HCT116 (cell line): ENCODE data around the gene TCTA. TPM values are rescaled to one million over a fixed set of nuclear protein-coding genes. Genes with fewer than 3 reads are reported as not detected.

Experiments
- ATAC-seq: fragments of 200-7000 bp; cut with Tn5 transposase; 2 replicates; pipeline ENCODE4 v1.9.1; 2020; ENCODE audit warnings: mild to moderate bottlenecking, moderate library complexity
- BruUV-seq: library from RNA; stranded (reverse); fragments of 400-500 nt; replicated peaks from 2 replicates; lab custom pipeline; 2021; lab: Mats Ljungman, UMichigan
- CTCF ChIA-PET: fragments of 300-600 bp; sonication (Branson Sonifier 250); formaldehyde crosslinking; loops from one replicate; lab custom pipeline; 2021; ENCODE audit warnings: antibody characterized with exemption; lab: Charles Lee
- POLR2A ChIA-PET: fragments of 300-600, 350-600 bp; sonication (Branson Sonifier 250); formaldehyde crosslinking; loops from one replicate; lab custom pipeline; 2021; ENCODE audit warnings: antibody characterized with exemption; lab: Charles Lee
- RAD21 ChIA-PET, 2 experiments: fragments of 300-600 bp; sonication (Branson Sonifier 250); formaldehyde crosslinking; loops; one replicate each; lab custom pipeline; 2023; ENCODE audit warnings: low total read pairs in 2 of 2; ENCODE audit not compliant: uncharacterized antibody in 2 of 2, unreplicated experiment in 2 of 2, low non-redundant PET in 1 of 2; lab: Charles Lee
- DNase-seq: peaks from one replicate; pipeline ENCODE4 v3.0.0-alpha.2; 2010; ENCODE audit warnings: low read depth, low spot score
- H2AFZ ChIP-seq: fragments of 200-600 bp; shearing (Covaris generic), sonication (generic); 2 replicates; pipeline ENCODE4 v1.6.1; 2017; ENCODE audit warnings: low read depth, mixed run types, mixed read lengths, antibody characterized with exemption, low read length; ENCODE audit not compliant: poor library complexity, severe bottlenecking
- H3K27ac ChIP-seq: 2 replicates; pipeline ENCODE4 v1.5.1; 2012; ENCODE audit warnings: low read depth, low read length
- H3K27me3 ChIP-seq: fragments of 200-600 bp; sonication (generic); 2 replicates; pipeline ENCODE4 v1.6.1; 2016; ENCODE audit warnings: mixed run types, low read length, mixed read lengths; ENCODE audit not compliant: insufficient read depth
- H3K36me3 ChIP-seq, 2 experiments: fragments of 200-500 bp in 1 of 2; fragments of 200-600 bp in 1 of 2; sonication (Bioruptor generic) in 1 of 2; sonication (generic) in 1 of 2; 2 replicates each; pipeline versions ENCODE4 v1.5.1 to v1.6.1; 2014 to 2016; ENCODE audit warnings: low read length in 2 of 2, inconsistent platforms in 1 of 2, mixed read lengths in 1 of 2, mixed run types in 1 of 2; ENCODE audit not compliant: insufficient read depth in 2 of 2, control insufficient read depth in 1 of 2
- H3K4me1 ChIP-seq, 2 experiments: fragments of 200-600 bp in 1 of 2; sonication (generic) in 1 of 2; 2 replicates each; pipeline versions ENCODE4 v1.5.1 to v1.6.1; 2012 to 2017; ENCODE audit warnings: low read length in 2 of 2, inconsistent platforms in 1 of 2, mild to moderate bottlenecking in 1 of 2, mixed read lengths in 1 of 2, mixed run types in 1 of 2, moderate library complexity in 1 of 2; ENCODE audit not compliant: insufficient read depth in 2 of 2, control insufficient read depth in 1 of 2
- H3K4me2 ChIP-seq: fragments of 200-600 bp; sonication (generic); 2 replicates; pipeline ENCODE4 v1.6.1; 2017; ENCODE audit warnings: mixed run types, low read length, mixed read lengths
- H3K4me3 ChIP-seq, 2 experiments: fragments of 200-600 bp in 1 of 2; sonication (generic) in 1 of 2; replicated peaks in 1 of 2; 2 replicates each; pipeline ENCODE4 v1.5.1; 2011 to 2016; ENCODE audit warnings: low read length in 2 of 2, control low read depth in 1 of 2, low read depth in 1 of 2, mild to moderate bottlenecking in 1 of 2, mixed read lengths in 1 of 2, mixed run types in 1 of 2
- H3K79me2 ChIP-seq: fragments of 200-600 bp; sonication (generic); 2 replicates; pipeline ENCODE4 v1.6.1; 2017; ENCODE audit warnings: mild to moderate bottlenecking, mixed run types, low read length, moderate library complexity, mixed read lengths; ENCODE audit not compliant: insufficient read depth
- H3K9ac ChIP-seq: fragments of 200-600 bp; sonication (generic); 2 replicates; pipeline ENCODE4 v1.6.1; 2016; ENCODE audit warnings: low read length, mixed read lengths
- H3K9me2 ChIP-seq: fragments of 200-600 bp; sonication (generic), shearing (Covaris generic); 2 replicates; pipeline ENCODE4 v1.6.1; 2017; ENCODE audit warnings: mixed run types, mild to moderate bottlenecking, moderate library complexity; ENCODE audit not compliant: insufficient read depth
- H3K9me3 ChIP-seq, 2 experiments: fragments of 200-500 bp in 1 of 2; fragments of 200-600 bp in 1 of 2; sonication (Bioruptor generic) in 1 of 2; sonication (generic) in 1 of 2; 2 replicates each; pipeline ENCODE4 v1.6.1; 2014 to 2017; ENCODE audit warnings: low read length in 2 of 2, mixed read lengths in 2 of 2, inconsistent platforms in 1 of 2, low read depth in 1 of 2, mild to moderate bottlenecking in 1 of 2, mixed run types in 1 of 2, moderate library complexity in 1 of 2; ENCODE audit not compliant: control insufficient read depth in 1 of 2, insufficient read depth in 1 of 2
- H4K20me1 ChIP-seq: fragments of 200-600 bp; sonication (generic), shearing (Covaris generic); 2 replicates; pipeline ENCODE4 v1.6.1; 2017; ENCODE audit warnings: mixed run types, mild to moderate bottlenecking, moderate library complexity; ENCODE audit not compliant: insufficient read depth
- CEBPB ChIP-seq: IDR thresholded peaks from 2 replicates; pipeline ENCODE4 v1.6.1; 2012; ENCODE audit warnings: low read depth
- EGR1 ChIP-seq: IDR thresholded peaks from 2 replicates; pipeline ENCODE4 v1.6.1; 2012; ENCODE audit warnings: low read depth
- ELF1 ChIP-seq: IDR thresholded peaks from 2 replicates; pipeline ENCODE4 v1.6.1; 2012; ENCODE audit warnings: low read depth, borderline replicate concordance
- EZH2 ChIP-seq: fragments of 200-600 bp; sonication (generic); IDR thresholded peaks from 2 replicates; pipeline ENCODE4 v1.6.1; 2017; ENCODE audit warnings: antibody characterized with exemption, mixed run types
- EZH2phosphoT487 ChIP-seq: fragments of 200-600 bp; IDR thresholded peaks from 2 replicates; pipeline ENCODE4 v1.6.1; 2018; ENCODE audit warnings: antibody characterized with exemption, borderline replicate concordance
- FOSL1 ChIP-seq: IDR thresholded peaks from 2 replicates; pipeline ENCODE4 v1.6.1; 2012; ENCODE audit warnings: low read depth
- JUND ChIP-seq: IDR thresholded peaks from 2 replicates; pipeline ENCODE4 v1.6.1; 2012
- POLR2AphosphoS5 ChIP-seq: IDR thresholded peaks from 2 replicates; pipeline ENCODE4 v1.6.1; 2011; ENCODE audit warnings: mild to moderate bottlenecking, low read depth, low read length, moderate library complexity
- RAD21 ChIP-seq: IDR thresholded peaks from 2 replicates; pipeline ENCODE4 v1.6.1; 2012; ENCODE audit warnings: low read depth, mild to moderate bottlenecking
- SIN3A ChIP-seq: IDR thresholded peaks from 2 replicates; pipeline ENCODE4 v1.6.1; 2012; ENCODE audit warnings: low read depth
- SRF ChIP-seq: IDR thresholded peaks from 2 replicates; pipeline ENCODE4 v1.6.1; 2012; ENCODE audit warnings: low read depth
- TCF7L2 ChIP-seq: IDR thresholded peaks from 2 replicates; pipeline ENCODE4 v1.7.0; 2011; ENCODE audit warnings: borderline replicate concordance, inconsistent platforms; ENCODE audit not compliant: insufficient read depth, insufficient read length; ENCODE audit errors: extremely low read depth
- YY1 ChIP-seq: IDR thresholded peaks from 2 replicates; pipeline ENCODE4 v1.6.1; 2011; ENCODE audit warnings: low read length, low read depth, moderate library complexity, mild to moderate bottlenecking; ENCODE audit not compliant: insufficient replicate concordance; ENCODE audit errors: extremely low read depth
- ZFX ChIP-seq: fragments of 450-650 bp; IDR thresholded peaks from 2 replicates; pipeline ENCODE4 v1.6.1; 2017
- ZNF274 ChIP-seq: fragments of 200-500 bp; sonication (Bioruptor generic); IDR thresholded peaks from 2 replicates; pipeline ENCODE4 v1.6.1; 2014; ENCODE audit warnings: mild to moderate bottlenecking, low read depth, low read length, inconsistent platforms
- intact Hi-C: fragments of 100-400 bp; cut with micrococcal nuclease; formaldehyde crosslinking; loops from 2 replicates; pipeline ENCODE4 v1.10.0; 2022
- total RNA-seq: library from RNA; stranded (reverse); gene quantifications from one replicate; pipeline ENCODE4 v1.2.1, GENCODE V29; 2021; ENCODE audit not compliant: unreplicated experiment
- TF ChIP-seq, protein P1 (sequence below), 3 experiments: fragments of 200-600 bp in 1 of 3; sonication (generic) in 1 of 3; IDR thresholded peaks in 2 of 3; conservative IDR thresholded peaks in 1 of 3; 2 replicates each; pipeline ENCODE4 v1.5.1; 2012 to 2017; ENCODE audit warnings: low read depth in 2 of 3, low read length in 2 of 3, antibody characterized with exemption in 1 of 3, borderline replicate concordance in 1 of 3, control low read depth in 1 of 3, mild to moderate bottlenecking in 1 of 3, mixed read lengths in 1 of 3, mixed run types in 1 of 3, moderate library complexity in 1 of 3; ENCODE audit not compliant: insufficient read depth in 1 of 3
- TF ChIP-seq, protein P2 (sequence below): IDR thresholded peaks from 2 replicates; pipeline ENCODE4 v1.6.1; 2012
- TF ChIP-seq, protein P3 (sequence below): IDR thresholded peaks from 2 replicates; pipeline ENCODE4 v1.6.1; 2011; ENCODE audit warnings: mild to moderate bottlenecking, low read length, moderate library complexity; ENCODE audit not compliant: insufficient replicate concordance; ENCODE audit errors: extremely low read depth
- TF ChIP-seq, protein P4 (sequence below): IDR thresholded peaks from 2 replicates; pipeline ENCODE4 v1.6.1; 2012; ENCODE audit warnings: low read depth

Gene TCTA
- total RNA-seq, 1 experiment from 2014 or later, result 11.9 TPM

DNA sequence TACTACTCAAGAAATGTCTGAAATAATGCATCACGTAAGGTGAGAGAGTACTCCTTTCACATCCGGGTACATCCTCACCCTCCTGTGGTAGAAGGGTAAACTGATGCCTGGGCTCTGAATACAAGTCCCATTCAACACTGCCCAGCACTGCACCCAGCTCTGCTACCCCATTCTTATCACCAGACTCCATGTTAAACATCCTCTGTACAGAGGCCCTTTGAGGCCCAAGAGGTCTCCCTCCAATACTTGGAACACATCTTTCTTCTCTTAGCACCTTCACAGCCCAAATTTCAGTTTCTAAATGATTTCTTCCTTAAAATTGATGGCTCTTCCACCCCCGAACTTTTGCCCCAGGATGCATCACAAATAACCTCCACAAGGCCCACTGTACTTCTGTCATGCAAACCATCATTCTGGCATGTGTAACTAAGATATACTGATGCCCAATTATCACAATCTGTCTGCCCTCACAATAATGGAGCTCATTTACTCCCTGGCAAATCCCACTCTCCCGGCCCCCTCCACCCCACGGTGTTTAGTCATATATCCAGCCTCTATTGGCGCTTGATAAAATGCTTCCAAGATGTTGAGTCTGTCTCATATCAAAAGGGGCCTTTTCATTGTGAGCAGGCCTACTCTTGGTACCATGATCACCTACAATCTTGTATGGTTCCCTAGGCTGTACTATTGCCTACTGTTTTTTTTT lies 41.5 kb upstream of the TCTA start:
- DNase-seq (no peak), ATAC-seq (no peak)
- no peak overlapping the region for H2AFZ ChIP-seq
- H4K20me1 ChIP-seq, result peaks cover 4% of the 10 kb centered on the region; the same call in 1 of the 2 replicates
- H3K36me3 ChIP-seq, result peaks cover 31 to 62% of the 10 kb centered on the region in 2 experiments; a peak in 3 of 4 replicates
- no peaks in the 10 kb centered on the region for H3K9me2 ChIP-seq
- no peak overlapping the region for H3K9ac ChIP-seq
- BruUV-seq, result no TSS peak
- TF ChIP-seq, protein P1, sequence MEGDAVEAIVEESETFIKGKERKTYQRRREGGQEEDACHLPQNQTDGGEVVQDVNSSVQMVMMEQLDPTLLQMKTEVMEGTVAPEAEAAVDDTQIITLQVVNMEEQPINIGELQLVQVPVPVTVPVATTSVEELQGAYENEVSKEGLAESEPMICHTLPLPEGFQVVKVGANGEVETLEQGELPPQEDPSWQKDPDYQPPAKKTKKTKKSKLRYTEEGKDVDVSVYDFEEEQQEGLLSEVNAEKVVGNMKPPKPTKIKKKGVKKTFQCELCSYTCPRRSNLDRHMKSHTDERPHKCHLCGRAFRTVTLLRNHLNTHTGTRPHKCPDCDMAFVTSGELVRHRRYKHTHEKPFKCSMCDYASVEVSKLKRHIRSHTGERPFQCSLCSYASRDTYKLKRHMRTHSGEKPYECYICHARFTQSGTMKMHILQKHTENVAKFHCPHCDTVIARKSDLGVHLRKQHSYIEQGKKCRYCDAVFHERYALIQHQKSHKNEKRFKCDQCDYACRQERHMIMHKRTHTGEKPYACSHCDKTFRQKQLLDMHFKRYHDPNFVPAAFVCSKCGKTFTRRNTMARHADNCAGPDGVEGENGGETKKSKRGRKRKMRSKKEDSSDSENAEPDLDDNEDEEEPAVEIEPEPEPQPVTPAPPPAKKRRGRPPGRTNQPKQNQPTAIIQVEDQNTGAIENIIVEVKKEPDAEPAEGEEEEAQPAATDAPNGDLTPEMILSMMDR (IDR thresholded peaks at IDR 0.05 in 2 of 3, conservative IDR thresholded peaks at IDR 0.05 in 1 of 3; ENCODE audit: borderline replicate concordance in 1 of 3, insufficient read depth in 1 of 3, low read depth in 2 of 3, low read length in 2 of 3), result no peak
- TF ChIP-seq EGR1 (no peak), TCF7L2 (no peak), EZH2phosphoT487 (no peak), ZFX (no peak), EZH2 (no peak), POLR2AphosphoS5 (no peak), JUND (no peak), YY1 (no peak), SRF (no peak), ELF1 (no peak), FOSL1 (no peak), ZNF274 (no peak), CEBPB (no peak), SIN3A (no peak), RAD21 (no peak)
- TF ChIP-seq, protein P2, sequence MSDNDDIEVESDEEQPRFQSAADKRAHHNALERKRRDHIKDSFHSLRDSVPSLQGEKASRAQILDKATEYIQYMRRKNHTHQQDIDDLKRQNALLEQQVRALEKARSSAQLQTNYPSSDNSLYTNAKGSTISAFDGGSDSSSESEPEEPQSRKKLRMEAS, result no peak
- TF ChIP-seq, protein P3, sequence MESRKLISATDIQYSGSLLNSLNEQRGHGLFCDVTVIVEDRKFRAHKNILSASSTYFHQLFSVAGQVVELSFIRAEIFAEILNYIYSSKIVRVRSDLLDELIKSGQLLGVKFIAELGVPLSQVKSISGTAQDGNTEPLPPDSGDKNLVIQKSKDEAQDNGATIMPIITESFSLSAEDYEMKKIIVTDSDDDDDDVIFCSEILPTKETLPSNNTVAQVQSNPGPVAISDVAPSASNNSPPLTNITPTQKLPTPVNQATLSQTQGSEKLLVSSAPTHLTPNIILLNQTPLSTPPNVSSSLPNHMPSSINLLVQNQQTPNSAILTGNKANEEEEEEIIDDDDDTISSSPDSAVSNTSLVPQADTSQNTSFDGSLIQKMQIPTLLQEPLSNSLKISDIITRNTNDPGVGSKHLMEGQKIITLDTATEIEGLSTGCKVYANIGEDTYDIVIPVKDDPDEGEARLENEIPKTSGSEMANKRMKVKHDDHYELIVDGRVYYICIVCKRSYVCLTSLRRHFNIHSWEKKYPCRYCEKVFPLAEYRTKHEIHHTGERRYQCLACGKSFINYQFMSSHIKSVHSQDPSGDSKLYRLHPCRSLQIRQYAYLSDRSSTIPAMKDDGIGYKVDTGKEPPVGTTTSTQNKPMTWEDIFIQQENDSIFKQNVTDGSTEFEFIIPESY, result no peak
- TF ChIP-seq, protein P4, sequence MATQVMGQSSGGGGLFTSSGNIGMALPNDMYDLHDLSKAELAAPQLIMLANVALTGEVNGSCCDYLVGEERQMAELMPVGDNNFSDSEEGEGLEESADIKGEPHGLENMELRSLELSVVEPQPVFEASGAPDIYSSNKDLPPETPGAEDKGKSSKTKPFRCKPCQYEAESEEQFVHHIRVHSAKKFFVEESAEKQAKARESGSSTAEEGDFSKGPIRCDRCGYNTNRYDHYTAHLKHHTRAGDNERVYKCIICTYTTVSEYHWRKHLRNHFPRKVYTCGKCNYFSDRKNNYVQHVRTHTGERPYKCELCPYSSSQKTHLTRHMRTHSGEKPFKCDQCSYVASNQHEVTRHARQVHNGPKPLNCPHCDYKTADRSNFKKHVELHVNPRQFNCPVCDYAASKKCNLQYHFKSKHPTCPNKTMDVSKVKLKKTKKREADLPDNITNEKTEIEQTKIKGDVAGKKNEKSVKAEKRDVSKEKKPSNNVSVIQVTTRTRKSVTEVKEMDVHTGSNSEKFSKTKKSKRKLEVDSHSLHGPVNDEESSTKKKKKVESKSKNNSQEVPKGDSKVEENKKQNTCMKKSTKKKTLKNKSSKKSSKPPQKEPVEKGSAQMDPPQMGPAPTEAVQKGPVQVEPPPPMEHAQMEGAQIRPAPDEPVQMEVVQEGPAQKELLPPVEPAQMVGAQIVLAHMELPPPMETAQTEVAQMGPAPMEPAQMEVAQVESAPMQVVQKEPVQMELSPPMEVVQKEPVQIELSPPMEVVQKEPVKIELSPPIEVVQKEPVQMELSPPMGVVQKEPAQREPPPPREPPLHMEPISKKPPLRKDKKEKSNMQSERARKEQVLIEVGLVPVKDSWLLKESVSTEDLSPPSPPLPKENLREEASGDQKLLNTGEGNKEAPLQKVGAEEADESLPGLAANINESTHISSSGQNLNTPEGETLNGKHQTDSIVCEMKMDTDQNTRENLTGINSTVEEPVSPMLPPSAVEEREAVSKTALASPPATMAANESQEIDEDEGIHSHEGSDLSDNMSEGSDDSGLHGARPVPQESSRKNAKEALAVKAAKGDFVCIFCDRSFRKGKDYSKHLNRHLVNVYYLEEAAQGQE, result no peak
- H3K4me1 ChIP-seq, result no peaks in the 10 kb centered on the region
- H3K27ac ChIP-seq, result no peak overlapping the region
- no peaks in the 10 kb centered on the region for H3K9me3 ChIP-seq
- ChIA-PET RAD21 (no interaction called here), POLR2A (interaction anchor here (0.6 to 0.8 kb wide), 2 partner anchors 11 to 475 kb away, joined by 3 read pairs; no protein-coding TSS in a partner anchor), CTCF (no interaction called here)
- H3K4me2 ChIP-seq, result no peak overlapping the region
- no peaks in the 10 kb centered on the region for H3K27me3 ChIP-seq
- peaks cover 98% of the 10 kb centered on the region for H3K79me2 ChIP-seq
- H3K4me3 ChIP-seq, result no peak overlapping the region
- intact Hi-C loops, result no loop called here
